PC-3 (cell line): Measurements from ENCODE around the gene BAIAP2. TPM values are rescaled to one million over a fixed set of nuclear protein-coding genes. Genes with fewer than 3 reads are reported as not detected.

Experiments
- ATAC-seq: fragments of 200-7000 bp; cut with Tn5 transposase; 2 replicates; pipeline ENCODE4 v1.9.1; 2020; ENCODE audit warnings: mild to moderate bottlenecking, moderate library complexity
- BruUV-seq: library from RNA; stranded (reverse); fragments of 400-500 nt; replicated peaks from 2 replicates; lab custom pipeline; 2021; lab: Mats Ljungman, UMichigan
- CTCF ChIA-PET: fragments of 300-600 bp; sonication (Branson Sonifier 250); formaldehyde crosslinking; loops from one replicate; lab custom pipeline; 2022; ENCODE audit warnings: antibody characterized with exemption; lab: Charles Lee
- POLR2A ChIA-PET: fragments of 300-600 bp; sonication (Branson Sonifier 250); formaldehyde crosslinking; loops from one replicate; lab custom pipeline; 2022; ENCODE audit warnings: antibody characterized with exemption; ENCODE audit not compliant: unreplicated experiment; lab: Charles Lee
- DNase-seq: peaks from one replicate; pipeline ENCODE4 v3.0.0-alpha.2; 2015
- H2AFZ ChIP-seq: fragments of 300-600 bp; sonication (generic); 2 replicates; pipeline ENCODE4 v1.6.0; 2016; ENCODE audit warnings: antibody characterized with exemption, low read length
- H3F3A ChIP-seq: fragments of 300-600 bp; sonication (generic); one replicate; pipeline ENCODE4 v1.6.0; 2017; ENCODE audit warnings: antibody characterized with exemption, low read length, control low read depth, mild to moderate bottlenecking; ENCODE audit not compliant: unreplicated experiment
- H3K27ac ChIP-seq: fragments of 300-600 bp; sonication (generic); 2 replicates; pipeline ENCODE4 v1.5.1; 2016; ENCODE audit warnings: mild to moderate bottlenecking, low read length
- H3K27me3 ChIP-seq: fragments of 300-600 bp; sonication (generic); 2 replicates; pipeline ENCODE4 v1.6.1; 2016; ENCODE audit warnings: low read length, mixed read lengths
- H3K36me3 ChIP-seq: fragments of 300-600 bp; sonication (generic); 2 replicates; pipeline ENCODE4 v1.6.1; 2016; ENCODE audit warnings: low read depth, mixed run types, low read length, mixed read lengths
- H3K4me1 ChIP-seq: fragments of 300-600 bp; sonication (generic); 2 replicates; pipeline ENCODE4 v1.5.1; 2016; ENCODE audit warnings: low read length; ENCODE audit not compliant: insufficient read depth
- H3K4me2 ChIP-seq: fragments of 300-600 bp; sonication (generic); 2 replicates; pipeline ENCODE4 v1.6.0; 2016; ENCODE audit warnings: low read length
- H3K4me3 ChIP-seq: fragments of 300-600 bp; sonication (generic); 2 replicates; pipeline ENCODE4 v1.5.1; 2016; ENCODE audit warnings: mild to moderate bottlenecking, low read length, mixed read lengths
- H3K79me2 ChIP-seq: fragments of 300-600 bp; sonication (generic); 2 replicates; pipeline ENCODE4 v1.6.1; 2017; ENCODE audit warnings: low read length, mixed read lengths
- H3K9ac ChIP-seq: fragments of 300-600 bp; sonication (generic); 2 replicates; pipeline ENCODE4 v1.6.0; 2016; ENCODE audit warnings: mild to moderate bottlenecking, low read length
- H3K9me2 ChIP-seq: fragments of 300-600 bp; sonication (generic); replicated peaks from 2 replicates; pipeline ENCODE4 v1.6.1; 2016; ENCODE audit warnings: mixed run types, low read length, mixed read lengths
- H3K9me3 ChIP-seq: fragments of 300-600 bp; sonication (generic); 2 replicates; pipeline ENCODE4 v1.6.1; 2016; ENCODE audit warnings: low read length, mixed read lengths
- H4K20me1 ChIP-seq: fragments of 300-600 bp; sonication (generic); 2 replicates; pipeline ENCODE4 v1.6.1; 2016; ENCODE audit warnings: low read length, mixed read lengths
- EZH2 ChIP-seq: fragments of 300-600 bp; sonication (generic); IDR thresholded peaks from one replicate; pipeline ENCODE4 v1.6.1; 2017; ENCODE audit warnings: antibody characterized with exemption, mild to moderate bottlenecking, low read length; ENCODE audit not compliant: unreplicated experiment
- EZH2phosphoT487 ChIP-seq: fragments of 300-600 bp; sonication (generic); IDR thresholded peaks from 2 replicates; pipeline ENCODE4 v1.6.1; 2018; ENCODE audit warnings: mild to moderate bottlenecking, antibody characterized with exemption, low read length, borderline replicate concordance
- intact Hi-C: fragments of 100-400 bp; cut with micrococcal nuclease; formaldehyde crosslinking; loops from 2 replicates; pipeline ENCODE4 v1.9.0; 2023
- total RNA-seq: library from RNA; depleted of rRNA; stranded (reverse); fragments of >200 nt; gene quantifications from 2 replicates; pipeline ENCODE4 v1.2.3, GENCODE V29; 2014
- TF ChIP-seq, protein P1 (sequence below): fragments of 300-600 bp; sonication (generic); conservative IDR thresholded peaks from 2 replicates; pipeline ENCODE4 v1.5.1; 2017; ENCODE audit warnings: antibody characterized with exemption, low read depth, mild to moderate bottlenecking, low read length

Gene BAIAP2
- total RNA-seq, 1 experiment from 2014 or later: 56.9 TPM

DNA sequence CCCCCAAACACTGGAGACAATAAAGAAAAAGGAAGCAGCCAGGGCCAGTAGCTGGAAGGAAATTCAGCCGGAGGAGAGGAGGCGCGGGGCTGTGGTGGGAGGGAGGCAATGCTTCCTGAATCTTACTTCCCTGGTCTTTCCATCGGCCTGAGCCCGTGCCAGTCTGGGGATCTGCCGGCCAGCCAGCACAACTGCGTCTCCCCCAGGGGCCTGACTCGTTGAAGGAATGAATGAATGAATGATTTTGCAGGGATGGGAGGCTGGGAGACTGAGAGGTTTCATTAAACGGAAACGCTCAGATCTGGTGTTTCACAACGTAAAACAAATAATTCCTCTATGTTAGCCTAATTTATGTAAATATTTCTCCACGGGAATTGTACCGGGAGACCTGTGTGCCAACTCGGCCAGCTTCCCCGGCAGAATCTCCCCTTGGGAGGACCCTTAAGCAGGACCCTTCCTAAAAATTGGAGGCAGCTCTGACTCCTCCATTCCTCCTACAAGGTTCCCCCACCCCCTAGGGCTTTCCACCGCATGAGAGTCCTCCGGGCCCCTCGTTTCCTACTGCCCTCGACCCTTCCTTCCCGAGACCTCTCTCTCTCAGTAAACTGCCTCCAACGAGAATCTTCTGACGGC lies 1.3 kb upstream of the BAIAP2 start:
- Histone ChIP-seq H3K4me2 (peak overlapping the region; percentile 99), H3K9me2 (no peaks in the 10 kb centered on the region), H3K9ac (peak overlapping the region; percentile 63), H2AFZ (peak overlapping the region; percentile 78), H3K27ac (no peak overlapping the region), H3K4me3 (peak overlapping the region; percentile 89), H3K4me1 (peaks cover 24% of the 10 kb centered on the region), H4K20me1 (peaks cover 28% of the 10 kb centered on the region), H3K79me2 (peaks cover 38% of the 10 kb centered on the region), H3F3A (no peaks in the 10 kb centered on the region), H3K9me3 (no peaks in the 10 kb centered on the region), H3K27me3 (no peaks in the 10 kb centered on the region), H3K36me3 (no peaks in the 10 kb centered on the region; the same call in 1 of the 2 replicates)
- CTCF ChIA-PET: no interaction called here
- POLR2A ChIA-PET: interaction anchor here (0.5 kb wide), 1 partner anchor 64 kb away, joined by 3 read pairs; no protein-coding TSS in a partner anchor
- ATAC-seq: no peak
- intact Hi-C loops: no loop called here
- TF ChIP-seq, protein P1, sequence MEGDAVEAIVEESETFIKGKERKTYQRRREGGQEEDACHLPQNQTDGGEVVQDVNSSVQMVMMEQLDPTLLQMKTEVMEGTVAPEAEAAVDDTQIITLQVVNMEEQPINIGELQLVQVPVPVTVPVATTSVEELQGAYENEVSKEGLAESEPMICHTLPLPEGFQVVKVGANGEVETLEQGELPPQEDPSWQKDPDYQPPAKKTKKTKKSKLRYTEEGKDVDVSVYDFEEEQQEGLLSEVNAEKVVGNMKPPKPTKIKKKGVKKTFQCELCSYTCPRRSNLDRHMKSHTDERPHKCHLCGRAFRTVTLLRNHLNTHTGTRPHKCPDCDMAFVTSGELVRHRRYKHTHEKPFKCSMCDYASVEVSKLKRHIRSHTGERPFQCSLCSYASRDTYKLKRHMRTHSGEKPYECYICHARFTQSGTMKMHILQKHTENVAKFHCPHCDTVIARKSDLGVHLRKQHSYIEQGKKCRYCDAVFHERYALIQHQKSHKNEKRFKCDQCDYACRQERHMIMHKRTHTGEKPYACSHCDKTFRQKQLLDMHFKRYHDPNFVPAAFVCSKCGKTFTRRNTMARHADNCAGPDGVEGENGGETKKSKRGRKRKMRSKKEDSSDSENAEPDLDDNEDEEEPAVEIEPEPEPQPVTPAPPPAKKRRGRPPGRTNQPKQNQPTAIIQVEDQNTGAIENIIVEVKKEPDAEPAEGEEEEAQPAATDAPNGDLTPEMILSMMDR: no peak
- no peak for TF ChIP-seq EZH2
- no TSS peak for BruUV-seq
- DNase-seq: no peak

DNA sequence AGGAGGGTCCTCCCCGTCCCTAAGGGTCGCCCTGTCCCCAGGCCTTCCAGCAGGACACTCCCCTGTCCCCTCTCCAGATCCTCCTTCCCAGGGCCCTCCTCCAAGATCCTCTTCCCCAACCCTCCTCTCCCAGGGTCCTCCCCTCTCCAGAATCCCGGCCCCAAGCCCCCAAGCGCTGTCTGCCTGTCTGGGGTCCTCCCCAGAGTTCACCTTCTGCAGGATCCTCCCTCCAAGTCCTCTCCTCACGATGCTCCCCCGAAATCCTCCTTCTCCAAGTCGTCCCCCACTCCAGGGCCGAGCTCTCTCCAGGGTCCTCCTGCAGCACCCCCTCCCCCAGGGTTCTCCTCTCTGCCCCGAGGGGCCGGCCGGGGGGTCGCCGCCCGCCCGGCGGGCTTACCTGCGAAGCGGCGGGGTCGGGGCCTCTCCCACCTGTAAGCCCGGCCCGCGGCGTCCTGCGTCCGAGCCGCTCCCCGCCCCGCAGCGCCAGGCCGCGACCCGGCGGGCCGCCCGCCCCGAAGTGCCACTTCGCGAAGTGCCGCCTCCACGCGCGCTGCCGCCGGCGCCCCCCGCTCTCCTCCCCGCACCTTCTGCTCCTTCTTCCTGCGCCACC lies 678 bp upstream of the BAIAP2 start:
- H3K27me3 ChIP-seq: no peaks in the 10 kb centered on the region
- TF ChIP-seq EZH2 (no peak), EZH2phosphoT487 (no peak)
- TF ChIP-seq, protein P1: no peak
- CTCF ChIA-PET: no interaction called here
- peak overlapping the region; percentile 63 for H3K9ac ChIP-seq
- POLR2A ChIA-PET: no interaction called here
- H3K4me2 ChIP-seq: peak overlapping the region; percentile 99
- ATAC-seq: peak; percentile 17
- peak overlapping the region; percentile 89 for H3K4me3 ChIP-seq
- no TSS peak for BruUV-seq
- intact Hi-C loops: no loop called here
- H3K9me3 ChIP-seq: no peaks in the 10 kb centered on the region
- H2AFZ ChIP-seq: peak overlapping the region; percentile 78
- peaks cover 30% of the 10 kb centered on the region for H3K4me1 ChIP-seq
- DNase-seq: no peak
- H3F3A ChIP-seq: no peaks in the 10 kb centered on the region
- H3K9me2 ChIP-seq: no peaks in the 10 kb centered on the region
- no peak overlapping the region for H3K27ac ChIP-seq
- H4K20me1 ChIP-seq: peaks cover 35% of the 10 kb centered on the region
- peaks cover 44% of the 10 kb centered on the region for H3K79me2 ChIP-seq
- peaks cover 3% of the 10 kb centered on the region; the same call in 1 of the 2 replicates for H3K36me3 ChIP-seq
